Measurements from ENCODE around the gene OR2T10. TPM values are rescaled to one million over a fixed set of nuclear protein-coding genes. Genes with fewer than 3 reads are reported as not detected.
"Not testable (repeated sequence)": the region's sequence is repeated elsewhere in the genome, so short reads cannot be mapped to it uniquely, and the experiment has no call there.

OR2T10 gene
- total and polyA plus RNA-seq, 2 experiments from 2014 or later = not detected

DNA sequence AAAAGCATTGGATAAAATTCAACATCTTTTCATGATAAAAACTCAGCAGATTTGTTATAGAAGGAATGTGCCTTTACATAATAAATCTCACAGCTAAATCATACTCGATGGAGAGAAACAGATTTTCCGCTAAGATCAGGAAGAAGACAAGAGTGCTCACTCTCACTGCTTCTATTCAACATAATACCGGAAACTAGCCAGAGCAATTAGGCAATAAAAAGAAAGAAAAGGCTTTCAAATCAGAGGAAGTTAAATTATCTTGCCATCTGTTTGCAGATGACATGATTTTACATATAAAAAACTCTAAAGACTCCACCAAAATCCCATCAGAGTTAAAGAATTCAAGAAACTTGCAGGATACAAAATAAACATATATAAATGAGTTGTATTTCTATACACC is 26.7 kb downstream of the OR2T10 start:
- H3K27ac ChIP-seq; H4K20me1 ChIP-seq (ENCODE audit: insufficient read depth, poor library complexity, severe bottlenecking); H3K27me3 ChIP-seq; H3K4me2 ChIP-seq; H3K36me3 ChIP-seq (replicated peaks; ENCODE audit: insufficient read depth, low read depth); DNase-seq (ENCODE audit: low spot score); H3K4me1 ChIP-seq (ENCODE audit: insufficient read depth); H3K9me3 ChIP-seq (ENCODE audit: low read depth); H3K79me2 ChIP-seq; H2AFZ ChIP-seq; H3K9me2 ChIP-seq (replicated peaks; ENCODE audit: insufficient read depth); H3K4me3 ChIP-seq: not testable (repeated sequence)
- 70% methylated on average over 3 of the region's 3 CpGs for WGBS (ENCODE audit: low lambda C conversion rate, missing lambda C conversion rate)

- H3K9me3 ChIP-seq (ENCODE audit: low read depth); H3K27me3 ChIP-seq; H2AFZ ChIP-seq; DNase-seq (ENCODE audit: low spot score); H3K4me2 ChIP-seq; H3K36me3 ChIP-seq (replicated peaks; ENCODE audit: insufficient read depth, low read depth); H3K4me3 ChIP-seq; H3K9me2 ChIP-seq (replicated peaks; ENCODE audit: insufficient read depth); H4K20me1 ChIP-seq (ENCODE audit: insufficient read depth, poor library complexity, severe bottlenecking); H3K27ac ChIP-seq; H3K79me2 ChIP-seq; H3K4me1 ChIP-seq (ENCODE audit: insufficient read depth): not testable (repeated sequence)
- 17% methylated on average over 2 of the region's 2 CpGs for WGBS (ENCODE audit: low lambda C conversion rate, missing lambda C conversion rate)
Measured at GRCh38 chr1:248569049-248569448, 28.5 kb downstream of the OR2T10 start.

- DNase-seq (ENCODE audit: low spot score); H3K79me2 ChIP-seq; H4K20me1 ChIP-seq (ENCODE audit: insufficient read depth, poor library complexity, severe bottlenecking); H3K4me3 ChIP-seq; H3K36me3 ChIP-seq (replicated peaks; ENCODE audit: insufficient read depth, low read depth); H2AFZ ChIP-seq; H3K4me1 ChIP-seq (ENCODE audit: insufficient read depth); H3K27me3 ChIP-seq; H3K9me3 ChIP-seq (ENCODE audit: low read depth); H3K27ac ChIP-seq; H3K9me2 ChIP-seq (replicated peaks; ENCODE audit: insufficient read depth); H3K4me2 ChIP-seq: not testable (repeated sequence)
- 65% methylated on average over 11 of the region's 11 CpGs for WGBS (ENCODE audit: low lambda C conversion rate, missing lambda C conversion rate)
Measured at GRCh38 chr1:248565530-248566373, 31.7 kb downstream of the OR2T10 start.

GRCh38 chr1:248562672-248563071 is 34.8 kb downstream of the OR2T10 start, which contains the start of gene OR2T29:
Gene OR2T29, minus strand, starts transcription at chr1:248562772. Its CDS starts 3,281 bp downstream, at chr1:248559491.
- not testable (repeated sequence) for H2AFZ ChIP-seq; H3K9me3 ChIP-seq (ENCODE audit: low read depth); H3K4me1 ChIP-seq (ENCODE audit: insufficient read depth); H3K27ac ChIP-seq; H3K4me3 ChIP-seq; H3K36me3 ChIP-seq (replicated peaks; ENCODE audit: insufficient read depth, low read depth); H3K4me2 ChIP-seq; H3K9me2 ChIP-seq (replicated peaks; ENCODE audit: insufficient read depth); H4K20me1 ChIP-seq (ENCODE audit: insufficient read depth, poor library complexity, severe bottlenecking); H3K27me3 ChIP-seq; DNase-seq (ENCODE audit: low spot score); H3K79me2 ChIP-seq
- WGBS (ENCODE audit: low lambda C conversion rate, missing lambda C conversion rate) = 80% methylated on average over 3 of the region's 3 CpGs

DNA sequence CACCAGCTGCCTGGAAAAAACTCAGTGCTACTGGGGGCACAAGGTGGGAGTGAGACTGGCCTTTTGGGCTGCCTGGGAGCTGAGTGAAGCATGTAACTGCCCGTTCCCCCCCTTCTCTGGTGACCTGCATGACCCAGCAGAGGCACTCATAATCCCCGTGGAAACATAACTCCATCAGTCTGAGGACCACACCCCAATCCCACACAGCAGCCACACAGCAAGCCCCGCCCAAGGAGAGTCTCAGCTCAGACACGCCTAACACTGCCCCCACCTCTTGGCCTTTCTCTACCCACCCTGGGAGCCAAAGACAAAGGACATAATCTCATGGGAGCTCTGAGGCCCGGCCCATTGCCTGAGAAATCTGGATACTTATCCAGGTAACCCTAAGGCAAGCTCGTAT is 46.5 kb downstream of the OR2T10 start:
- H3K27me3 ChIP-seq; H4K20me1 ChIP-seq (ENCODE audit: insufficient read depth, poor library complexity, severe bottlenecking); H3K4me2 ChIP-seq; H3K27ac ChIP-seq; H3K4me3 ChIP-seq; H3K9me3 ChIP-seq (ENCODE audit: low read depth); H3K36me3 ChIP-seq (replicated peaks; ENCODE audit: insufficient read depth, low read depth); H2AFZ ChIP-seq; H3K4me1 ChIP-seq (ENCODE audit: insufficient read depth); DNase-seq (ENCODE audit: low spot score); H3K9me2 ChIP-seq (replicated peaks; ENCODE audit: insufficient read depth); H3K79me2 ChIP-seq: not testable (repeated sequence)
- WGBS (ENCODE audit: low lambda C conversion rate, missing lambda C conversion rate) = no CpG with 5 or more reads among the region's 6 CpGs

GRCh38 chr1:248547383-248547782 is 50.1 kb downstream of the OR2T10 start:
- not testable (repeated sequence) for H3K36me3 ChIP-seq (replicated peaks; ENCODE audit: insufficient read depth, low read depth); H3K4me2 ChIP-seq; DNase-seq (ENCODE audit: low spot score); H3K4me3 ChIP-seq; H2AFZ ChIP-seq; H3K9me2 ChIP-seq (replicated peaks; ENCODE audit: insufficient read depth); H3K79me2 ChIP-seq; H3K9me3 ChIP-seq (ENCODE audit: low read depth); H3K27me3 ChIP-seq; H3K27ac ChIP-seq; H3K4me1 ChIP-seq (ENCODE audit: insufficient read depth); H4K20me1 ChIP-seq (ENCODE audit: insufficient read depth, poor library complexity, severe bottlenecking)
- no CpG with 5 or more reads among the region's 2 CpGs for WGBS (ENCODE audit: low lambda C conversion rate, missing lambda C conversion rate)

Small RNAs within 50 kb of the gene (small RNA-seq; reads per million reads assigned to genes)
- not detected for gene RF00019

Other genes with a start within 250 kb of the OR2T10 start
- not detected in 2 replicates for gene OR14C36, start 248.9 kb downstream of the OR2T10 start, total RNA-seq
- gene OR14C36, start 248.9 kb downstream of the OR2T10 start, polyA plus RNA-seq = not detected in 2 replicates
- gene OR2T4, start 236.0 kb downstream of the OR2T10 start, total RNA-seq = not detected in 2 replicates
- gene OR2T4, start 236.0 kb downstream of the OR2T10 start, polyA plus RNA-seq = not detected in 2 replicates
- gene OR2T6, start 222.0 kb downstream of the OR2T10 start, total RNA-seq = not detected in 2 replicates
- gene OR2T6, start 222.0 kb downstream of the OR2T10 start, polyA plus RNA-seq = not detected in 2 replicates
- not detected in 2 replicates for gene OR2T1, start 194.7 kb downstream of the OR2T10 start, total RNA-seq
- gene OR2T1, start 194.7 kb downstream of the OR2T10 start, polyA plus RNA-seq = not detected in 2 replicates
- not detected in 2 replicates for gene OR2T2, start 152.1 kb downstream of the OR2T10 start, total RNA-seq
- gene OR2T2, start 152.1 kb downstream of the OR2T10 start, polyA plus RNA-seq = not detected in 2 replicates
- not detected in 2 replicates for gene OR2T3, start 124.3 kb downstream of the OR2T10 start, total RNA-seq
- gene OR2T3, start 124.3 kb downstream of the OR2T10 start, polyA plus RNA-seq = not detected in 2 replicates
- gene OR2T5, start 109.1 kb downstream of the OR2T10 start, total RNA-seq = not detected in 2 replicates
- not detected in 2 replicates for gene OR2T5, start 109.1 kb downstream of the OR2T10 start, polyA plus RNA-seq
- not detected in 2 replicates for gene OR2G6, start 89.6 kb downstream of the OR2T10 start, total RNA-seq
- not detected in 2 replicates for gene OR2G6, start 89.6 kb downstream of the OR2T10 start, polyA plus RNA-seq
- not detected in 2 replicates for gene OR2T29, start 34.9 kb downstream of the OR2T10 start, total RNA-seq
- not detected in 2 replicates for gene OR2T29, start 34.9 kb downstream of the OR2T10 start, polyA plus RNA-seq
- not detected in 2 replicates for gene OR2T34, start 22.9 kb downstream of the OR2T10 start, total RNA-seq
- gene OR2T34, start 22.9 kb downstream of the OR2T10 start, polyA plus RNA-seq = not detected in 2 replicates
- gene OR2T11, start 37.4 kb upstream of the OR2T10 start, total RNA-seq = not detected in 2 replicates
- gene OR2T11, start 37.4 kb upstream of the OR2T10 start, polyA plus RNA-seq = not detected in 2 replicates
- gene OR2T35, start 47.6 kb upstream of the OR2T10 start, total RNA-seq = not detected in 2 replicates
- not detected in 2 replicates for gene OR2T35, start 47.6 kb upstream of the OR2T10 start, polyA plus RNA-seq
- gene OR2T27, start 57.8 kb upstream of the OR2T10 start, total RNA-seq = not detected in 2 replicates
- not detected in 2 replicates for gene OR2T27, start 57.8 kb upstream of the OR2T10 start, polyA plus RNA-seq
- gene OR14I1, start 105.1 kb upstream of the OR2T10 start, total RNA-seq = not detected in 2 replicates
- gene OR14I1, start 105.1 kb upstream of the OR2T10 start, polyA plus RNA-seq = not detected in 2 replicates
- gene LYPD8, start 158.1 kb upstream of the OR2T10 start, total RNA-seq = not detected in 2 replicates
- not detected in 2 replicates for gene LYPD8, start 158.1 kb upstream of the OR2T10 start, polyA plus RNA-seq
- 13.2 and 17.2 TPM in 2 replicates for gene SH3BP5L, start 228.2 kb upstream of the OR2T10 start, total RNA-seq
- 5.3 and 6.5 TPM in 2 replicates for gene SH3BP5L, start 228.2 kb upstream of the OR2T10 start, polyA plus RNA-seq
- gene ZNF672, start 240.5 kb upstream of the OR2T10 start, total RNA-seq = 19.0 and 23.6 TPM in 2 replicates
- gene ZNF672, start 240.5 kb upstream of the OR2T10 start, polyA plus RNA-seq = 30.7 and 34.7 TPM in 2 replicates

Measured in hepatocyte (in vitro differentiated cells).